HG03097 (cell line): ENCODE results near the gene SLC4A4.

Experiments
- ATAC-seq: cut with Tn5 transposase; IDR thresholded peaks from one replicate; pipeline ENCODE4 v1.9.1; 2021; ENCODE audit not compliant: unreplicated experiment, low FRiP score

The SLC4A4 gene

DNA sequence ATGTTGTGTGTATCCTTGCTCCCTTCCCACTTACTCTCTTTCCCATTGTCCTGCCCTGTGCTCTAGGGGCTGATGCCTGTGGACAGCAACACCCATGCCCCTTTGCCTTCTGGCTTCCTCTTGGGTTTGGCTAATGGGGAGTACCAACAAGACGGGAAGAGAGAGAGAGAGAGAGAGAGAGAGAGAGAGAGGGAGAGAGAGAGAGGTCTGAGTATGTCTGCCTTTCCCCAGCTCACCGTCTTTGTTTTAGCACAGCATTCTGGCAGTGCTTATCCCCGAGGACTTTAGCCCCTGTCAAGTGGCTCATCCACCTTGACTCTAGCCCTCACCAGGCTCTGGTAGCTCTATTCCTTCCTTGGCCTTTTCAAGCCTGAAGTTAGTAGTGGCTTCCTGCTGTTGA, 128.0 kb downstream of the SLC4A4 start:
- ATAC-seq, result no peak

DNA sequence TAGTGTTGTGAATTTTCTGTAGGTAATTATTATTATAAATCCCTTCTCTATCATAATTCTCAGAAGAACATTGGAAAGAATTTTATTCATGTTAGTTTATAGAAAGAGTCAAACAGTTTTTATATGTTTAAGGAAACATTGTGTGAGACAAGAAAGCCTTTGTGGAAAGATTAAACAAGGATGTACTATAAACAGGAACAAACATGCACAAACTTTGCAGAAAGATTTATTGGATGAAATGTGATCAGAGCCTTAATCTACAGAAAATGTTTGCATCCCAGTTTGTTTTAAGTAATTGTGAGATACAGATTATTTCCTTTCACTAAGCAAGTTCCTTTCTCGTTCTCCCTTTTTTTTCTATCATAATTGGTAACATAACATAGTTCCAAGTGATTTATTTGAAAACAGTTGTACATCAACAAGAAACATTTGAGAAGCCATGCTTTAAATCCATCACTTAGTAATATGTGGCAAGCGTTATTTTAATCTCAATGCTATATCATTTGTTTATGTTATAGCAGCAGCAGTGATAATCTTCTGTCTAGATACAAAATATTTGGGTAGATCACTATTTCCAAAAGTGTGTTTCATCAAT, 129.4 kb downstream of the SLC4A4 start:
- no peak for ATAC-seq

DNA sequence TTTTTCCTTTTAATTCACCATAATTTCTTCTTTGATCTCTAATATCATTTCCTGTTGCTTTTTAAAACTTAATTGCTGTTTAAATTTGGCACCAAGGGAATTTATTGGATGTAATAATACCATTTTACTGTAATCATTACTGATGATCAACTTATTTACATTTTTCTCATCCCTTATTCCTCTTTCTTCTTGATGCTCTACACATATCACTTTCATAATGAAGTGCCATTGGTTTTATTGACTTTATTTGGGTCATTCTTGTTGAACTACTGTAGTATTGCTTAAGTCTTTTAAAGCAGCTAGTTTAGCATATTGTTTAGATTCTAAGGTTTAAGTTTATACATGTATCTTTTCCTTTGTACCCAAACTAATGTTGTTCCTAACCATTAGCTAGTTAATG, 130.7 kb downstream of the SLC4A4 start:
- no peak for ATAC-seq

DNA sequence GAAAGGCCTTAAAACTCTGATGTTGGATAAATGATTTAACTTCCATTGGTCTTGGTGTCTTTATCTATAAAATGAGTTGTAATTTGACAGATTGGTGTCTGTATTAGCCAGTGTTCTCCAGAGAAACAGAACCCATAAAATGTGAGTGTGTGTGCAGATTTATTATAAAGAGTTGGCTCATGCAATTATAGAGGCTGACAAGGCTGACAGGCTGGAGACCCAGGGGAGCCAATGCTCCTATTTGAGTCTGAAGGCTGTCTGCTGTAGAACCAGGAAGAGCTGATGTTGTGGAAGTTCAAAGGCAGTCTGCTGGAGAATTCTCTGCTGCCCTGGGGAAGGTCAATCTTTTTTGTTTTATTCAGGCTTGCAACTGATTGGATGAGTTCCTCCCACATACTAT, 131.7 kb downstream of the SLC4A4 start:
- no peak for ATAC-seq

DNA sequence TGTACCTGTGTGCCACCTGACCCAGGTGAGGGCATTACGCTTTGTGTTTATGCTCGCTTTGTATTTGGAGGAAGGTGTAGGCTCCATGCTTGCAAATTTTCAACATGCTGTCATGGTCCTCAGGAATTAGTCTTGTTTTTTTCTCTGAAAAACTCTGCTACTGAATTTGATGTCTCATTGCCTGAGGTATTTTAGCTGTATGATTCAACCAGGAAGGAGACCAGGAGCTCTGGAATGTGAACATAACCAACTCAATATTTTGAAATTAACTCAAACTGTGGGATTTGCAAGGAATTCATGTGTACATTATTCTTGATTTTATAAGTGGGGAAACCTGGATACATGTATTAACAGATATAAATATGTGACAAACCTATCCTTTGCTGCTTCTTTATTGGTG, 134.1 kb downstream of the SLC4A4 start:
- ATAC-seq, result no peak

DNA sequence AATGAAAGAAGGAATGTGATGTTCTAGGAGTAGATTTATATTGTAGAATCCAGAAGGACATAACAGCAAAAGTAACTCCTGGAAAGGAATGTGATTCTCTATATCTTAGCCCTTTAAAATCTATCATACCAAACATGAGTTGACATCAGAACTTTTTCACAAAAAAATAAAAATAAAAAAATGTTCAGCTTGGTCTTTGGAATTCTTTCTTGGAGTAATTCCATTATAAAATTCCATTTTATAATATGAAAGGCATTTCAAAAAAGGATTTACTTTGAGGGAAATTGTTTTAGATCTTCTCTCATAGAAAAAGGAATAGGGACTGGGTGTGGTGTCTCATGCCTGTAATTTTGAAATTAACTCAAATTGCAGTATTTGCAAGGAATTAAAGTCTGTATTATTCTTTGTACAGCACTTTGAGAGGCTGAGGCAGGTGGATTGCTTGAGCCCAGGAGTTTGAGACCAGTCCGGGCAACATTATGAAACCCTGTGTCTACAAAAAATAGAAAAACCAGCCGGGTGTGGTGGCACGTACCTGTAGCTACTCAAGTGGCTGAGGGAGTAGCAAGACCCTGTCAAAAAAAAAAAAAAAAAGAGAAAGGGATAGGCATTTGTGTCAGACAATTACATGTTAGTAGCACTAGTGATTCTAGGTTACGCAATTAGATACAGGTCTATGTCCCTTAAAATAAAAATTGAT, 134.9 kb downstream of the SLC4A4 start:
- no peak for ATAC-seq

DNA sequence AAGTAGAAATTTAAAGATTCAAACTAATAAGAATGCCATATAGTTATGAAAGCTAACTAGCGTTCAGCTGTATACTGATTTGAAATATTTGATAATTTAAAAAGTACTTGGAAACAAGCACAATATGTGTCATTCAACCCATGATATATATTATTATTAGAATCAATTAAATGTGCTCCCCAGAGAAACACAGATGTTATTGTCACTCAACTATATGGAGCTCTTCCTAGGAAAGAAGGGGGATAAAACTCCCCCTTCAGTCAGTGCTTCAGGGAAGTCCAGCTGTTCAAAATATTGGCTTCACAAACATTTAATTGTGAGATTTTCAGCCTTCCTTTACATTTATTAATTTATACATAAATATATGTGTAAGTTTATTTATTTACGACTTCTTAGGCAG, 135.9 kb downstream of the SLC4A4 start:
- ATAC-seq, result no peak

DNA sequence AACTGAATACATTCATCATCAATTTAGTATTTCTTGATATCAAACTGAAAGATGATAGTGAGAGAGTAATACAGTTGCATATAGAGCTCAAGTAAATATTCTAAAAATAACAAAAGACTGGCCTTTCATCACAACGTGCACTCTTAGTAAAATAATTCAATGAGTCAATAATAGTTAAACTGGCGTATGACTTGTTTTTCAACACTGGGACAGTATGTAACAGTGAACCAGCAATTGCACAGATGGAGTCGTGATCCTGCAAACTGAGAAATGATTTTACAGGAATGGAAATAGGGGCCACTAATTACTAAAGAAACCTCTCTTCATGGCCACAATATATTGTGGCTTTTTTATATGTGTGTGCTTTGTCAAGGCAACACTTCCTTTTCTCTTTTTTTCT, 137.4 kb downstream of the SLC4A4 start:
- no peak for ATAC-seq

DNA sequence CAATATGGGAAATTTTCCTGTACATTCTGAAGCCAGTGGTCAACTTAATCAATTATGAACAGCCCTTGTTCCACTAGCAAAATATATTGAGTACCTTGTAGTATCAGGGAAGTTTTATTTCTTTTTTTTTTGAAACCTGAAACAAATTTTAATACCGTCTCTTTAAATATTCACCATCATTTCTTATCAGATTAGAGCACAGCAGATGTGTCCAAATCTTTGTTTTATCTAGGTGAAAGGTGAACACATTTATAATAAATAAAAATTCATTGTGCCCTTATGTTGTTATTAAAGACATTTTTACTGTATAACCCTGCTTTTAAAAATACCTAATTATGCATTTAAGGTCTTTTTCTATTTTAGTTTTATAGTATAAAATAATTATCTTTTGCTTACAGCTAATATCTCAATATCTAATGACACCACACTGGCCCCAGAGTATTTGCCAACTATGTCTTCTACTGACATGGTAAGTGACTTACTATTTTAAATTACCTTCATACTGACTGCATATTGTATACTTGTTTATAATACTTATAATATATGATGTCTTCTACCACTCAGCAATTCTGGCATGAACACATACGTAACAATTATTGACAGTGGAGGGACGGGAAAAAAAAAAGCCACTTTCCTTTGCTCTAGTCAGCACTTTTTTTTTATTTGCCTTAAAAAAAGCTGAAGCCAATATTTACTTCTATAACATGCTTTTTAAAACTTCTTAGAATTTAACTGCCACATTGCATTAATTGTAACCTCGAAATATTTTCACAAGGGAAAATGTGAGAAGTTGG, 147.9 kb downstream of the SLC4A4 start:
- no peak for ATAC-seq

DNA sequence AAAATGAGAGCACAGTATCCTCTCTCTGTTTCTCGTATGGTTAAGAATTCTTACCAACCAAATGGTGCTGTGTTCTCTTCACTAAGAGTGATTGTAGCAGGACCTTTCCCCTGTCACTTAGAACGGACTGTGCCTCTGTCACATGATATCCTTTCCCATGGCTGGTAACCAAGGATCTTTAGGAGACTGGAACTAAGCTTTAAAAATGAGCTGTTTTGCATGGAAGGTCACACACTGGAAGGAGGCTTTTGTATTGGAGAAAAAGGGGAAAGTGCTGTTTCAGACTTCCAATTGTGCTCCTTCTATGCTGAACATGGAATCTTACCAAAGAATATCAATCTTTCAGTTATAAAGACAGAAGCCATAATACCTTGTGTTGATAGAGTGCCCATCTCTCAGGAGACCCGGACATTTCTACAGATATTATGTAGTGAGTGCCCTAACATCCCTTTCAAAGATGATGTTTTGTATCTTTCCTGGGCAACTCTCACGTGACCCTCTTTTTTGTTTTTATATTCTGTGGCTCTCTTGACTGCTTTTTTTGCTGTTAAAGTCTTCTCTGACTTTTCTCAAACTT, 148.6 kb downstream of the SLC4A4 start:
- ATAC-seq, result no peak

DNA sequence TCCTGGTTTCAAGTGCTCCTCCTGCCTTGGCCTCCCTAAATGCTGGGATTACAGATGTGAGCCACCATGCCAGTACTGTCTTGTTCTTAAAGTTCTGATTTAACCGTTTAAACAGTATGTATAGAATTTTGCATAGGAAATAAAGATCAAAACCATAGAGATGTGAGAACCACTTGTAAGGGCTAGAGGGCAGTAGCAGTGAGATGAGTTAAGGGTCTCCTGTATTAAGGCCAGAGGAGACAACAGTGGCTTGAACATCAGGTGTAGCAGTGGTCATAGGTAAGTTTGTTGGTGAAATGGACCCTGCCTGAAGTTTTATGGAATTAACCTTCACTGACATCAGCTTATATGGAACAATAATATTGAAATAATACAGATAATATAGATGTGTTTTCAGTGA, 155.7 kb downstream of the SLC4A4 start:
- no peak for ATAC-seq

DNA sequence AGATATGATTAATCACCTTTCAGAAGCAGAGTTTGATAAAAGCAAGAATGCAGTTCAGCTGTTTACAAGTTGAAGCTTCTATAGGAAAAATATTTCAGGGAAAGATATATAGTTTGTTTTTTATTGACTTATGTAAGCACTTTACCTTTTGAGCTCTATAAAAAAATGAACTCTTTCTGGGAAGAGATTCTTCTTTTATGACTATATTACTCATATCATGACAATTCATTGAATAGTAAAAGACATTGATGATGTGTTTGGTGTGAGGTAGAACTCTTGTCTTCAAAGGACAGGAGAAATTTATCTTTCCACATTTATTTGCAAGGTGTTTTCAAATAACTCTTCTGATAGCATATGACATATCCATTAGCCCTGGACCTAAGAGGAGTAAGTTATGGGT, 156.6 kb downstream of the SLC4A4 start:
- ATAC-seq, result no peak

DNA sequence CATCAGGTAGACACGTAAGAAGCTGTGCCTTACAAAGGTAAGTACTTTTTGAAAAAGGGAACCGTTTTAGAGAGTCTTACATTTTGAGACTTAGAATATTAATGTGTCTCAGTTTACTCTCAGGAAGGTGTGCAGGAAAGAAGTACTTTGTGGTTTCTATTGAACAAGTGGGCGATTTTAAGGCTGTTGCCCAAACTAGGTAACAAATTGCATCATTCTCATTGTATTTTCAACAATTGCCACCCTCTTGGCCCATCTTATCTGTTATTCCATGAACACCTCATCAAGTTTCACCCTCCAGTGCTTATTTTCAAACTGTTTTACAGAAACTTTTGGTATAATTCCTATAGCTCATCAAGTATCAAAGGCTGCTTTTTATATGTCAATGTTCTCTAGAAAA, 158.3 kb downstream of the SLC4A4 start:
- ATAC-seq, result no peak

DNA sequence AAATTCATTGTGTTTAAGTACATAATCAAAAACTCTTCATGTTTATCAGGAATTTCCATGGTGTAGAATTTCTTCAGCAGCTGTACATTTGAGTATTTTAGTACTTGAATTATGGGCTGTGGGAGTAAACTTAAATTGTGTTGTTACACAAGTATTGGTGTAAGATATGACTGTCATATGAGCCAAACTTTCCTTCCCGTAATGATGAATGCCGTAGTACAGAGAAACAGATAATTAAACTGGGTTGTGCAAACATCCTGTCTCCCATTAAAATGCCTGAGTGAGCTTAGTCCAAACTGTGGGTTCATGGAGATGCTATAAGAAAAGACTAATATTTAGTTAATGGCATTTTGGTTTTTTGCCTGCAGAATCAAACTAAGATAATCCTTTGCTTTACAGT, 159.2 kb downstream of the SLC4A4 start:
- no peak for ATAC-seq

DNA sequence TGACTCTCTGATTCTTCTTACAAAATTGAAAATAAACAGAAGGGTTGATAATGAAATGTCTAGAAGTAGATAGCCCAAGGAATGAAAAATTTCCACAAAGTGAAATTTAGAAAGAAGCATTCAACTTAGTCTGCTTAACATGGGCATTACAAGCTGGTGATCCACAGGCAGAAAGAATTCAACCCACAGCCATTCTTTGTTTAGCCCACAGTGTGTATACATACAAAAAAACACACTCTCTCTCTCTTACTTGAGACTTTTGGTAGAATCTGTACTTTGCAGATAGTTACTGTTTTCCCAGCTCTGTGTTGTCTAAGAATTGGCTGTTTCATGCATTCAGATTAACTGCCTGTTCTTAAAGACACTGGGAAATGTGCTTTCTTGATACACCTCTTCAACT, 159.8 kb downstream of the SLC4A4 start:
- ATAC-seq, result no peak

DNA sequence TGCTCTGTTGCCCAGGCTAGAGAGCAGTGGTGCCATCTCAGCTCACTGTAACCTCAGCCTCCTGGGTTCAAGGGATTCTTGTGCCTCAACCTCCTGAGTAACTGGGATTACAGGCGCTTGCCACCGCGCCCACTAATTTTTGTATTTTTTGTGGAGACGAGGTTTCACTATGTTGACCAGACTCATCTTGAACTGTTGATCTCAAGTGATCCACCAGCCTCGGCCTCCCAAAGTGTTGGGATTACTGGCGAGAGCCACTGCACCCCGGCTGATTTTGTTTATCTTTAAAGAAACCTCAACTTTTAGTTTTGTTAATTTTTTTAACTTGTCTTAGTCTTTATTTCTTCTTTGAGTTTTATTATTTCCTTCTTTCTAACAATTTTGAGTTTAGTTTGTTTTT, 163.2 kb downstream of the SLC4A4 start:
- ATAC-seq, result no peak

DNA sequence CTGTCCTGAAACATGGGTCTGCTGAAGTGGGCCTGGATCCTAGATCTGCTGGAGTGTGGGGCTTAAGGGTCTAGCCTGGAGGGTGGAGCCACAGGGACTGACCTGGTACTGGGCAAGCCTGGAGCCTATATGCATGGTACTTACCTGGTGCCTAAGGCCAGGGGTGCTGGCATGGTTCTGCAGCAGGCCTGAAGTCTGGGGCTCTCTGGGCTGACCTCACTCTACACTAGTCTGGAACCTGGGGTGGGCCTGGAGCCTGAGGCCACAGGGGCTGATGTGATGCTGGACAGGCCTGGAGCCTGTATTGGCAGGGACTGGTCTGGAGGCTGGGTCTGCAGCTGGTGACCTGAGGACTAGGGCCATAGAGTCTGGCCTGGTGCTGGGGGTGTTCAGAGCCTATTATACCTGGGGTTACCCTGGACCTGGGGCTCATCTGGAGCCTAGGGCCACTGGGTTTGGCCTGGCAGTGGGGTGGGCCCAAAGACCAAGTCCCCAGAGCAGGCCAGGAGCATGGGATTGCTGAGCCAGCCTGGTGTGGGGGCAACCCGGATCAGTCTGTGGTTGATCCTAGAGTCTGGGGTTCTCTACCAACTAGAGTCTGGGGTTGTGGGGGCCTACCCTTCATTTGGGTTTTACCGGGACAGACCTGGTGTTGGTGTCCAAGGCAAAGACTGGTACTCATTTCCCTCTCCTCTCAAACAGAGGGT, 179.6 kb downstream of the SLC4A4 start:
- ATAC-seq, result no peak

DNA sequence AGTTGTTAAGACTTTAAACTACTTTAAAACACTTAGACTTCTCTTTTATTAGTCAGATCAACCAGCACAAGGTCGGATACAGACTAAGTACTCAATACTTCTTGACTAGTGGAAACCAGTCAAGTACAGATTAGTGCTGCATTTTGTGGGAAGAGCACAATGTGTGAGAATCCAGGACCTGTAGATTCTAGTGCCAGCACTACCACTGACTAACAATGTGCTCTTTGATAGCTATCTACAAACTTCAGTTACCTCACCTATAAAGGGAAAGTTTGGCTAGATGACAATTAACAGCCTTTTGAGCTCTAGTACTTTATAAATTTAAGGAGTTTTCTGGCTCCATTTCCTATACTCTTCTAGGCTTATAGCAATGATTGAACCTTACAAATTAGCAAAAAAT, 181.5 kb downstream of the SLC4A4 start:
- no peak for ATAC-seq

DNA sequence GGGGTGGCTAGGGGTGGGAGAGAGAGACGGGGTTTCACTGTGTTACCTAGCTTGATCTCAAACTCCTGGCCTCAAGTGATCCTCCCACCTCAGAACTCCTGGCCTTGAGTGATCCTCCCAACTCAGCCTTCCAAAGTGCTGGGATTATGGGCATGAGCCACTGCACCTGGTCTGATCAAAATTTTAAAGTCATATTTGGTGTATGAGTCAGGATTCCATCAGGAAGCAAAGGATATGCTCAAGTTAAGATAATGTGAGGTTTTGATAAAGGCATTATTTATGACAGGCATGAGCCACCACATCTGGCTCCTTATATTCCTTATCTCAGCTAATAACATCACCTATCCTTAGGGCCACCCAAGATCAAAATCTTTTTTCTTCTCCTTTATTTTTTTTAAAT, 182.0 kb downstream of the SLC4A4 start:
- ATAC-seq, result no peak

DNA sequence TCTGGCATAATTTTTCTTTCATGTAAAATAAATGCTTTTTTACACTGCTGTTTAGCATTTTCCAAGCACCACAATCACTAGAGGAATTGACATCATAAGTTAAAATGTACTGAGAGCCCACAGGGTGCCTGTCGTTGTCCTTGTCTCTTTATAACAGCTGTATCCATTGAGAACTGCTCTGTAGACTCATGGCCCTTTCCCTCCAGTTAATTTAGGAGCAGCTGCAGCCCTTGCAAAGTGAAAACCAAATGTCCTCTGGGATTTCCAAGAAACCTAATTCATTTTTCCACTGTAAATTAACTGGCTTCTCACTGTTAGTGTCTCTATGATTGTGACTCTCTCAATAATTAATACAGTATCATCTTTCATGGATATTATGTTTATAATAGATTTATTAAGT, 185.9 kb downstream of the SLC4A4 start:
- no peak for ATAC-seq
